WI38 (cell line): ENCODE results near the gene PID1.

Experiments
- H3K4me3 ChIP-seq: 2 replicates; pipeline ENCODE4 v1.5.1; 2011; ENCODE audit warnings: low read depth, mild to moderate bottlenecking, control low read depth, low read length
- TF ChIP-seq, protein P1 (sequence below): IDR thresholded peaks from 2 replicates; pipeline ENCODE4 v1.5.1; 2012; ENCODE audit warnings: low read depth, mild to moderate bottlenecking, control low read depth, low read length

Gene PID1

DNA sequence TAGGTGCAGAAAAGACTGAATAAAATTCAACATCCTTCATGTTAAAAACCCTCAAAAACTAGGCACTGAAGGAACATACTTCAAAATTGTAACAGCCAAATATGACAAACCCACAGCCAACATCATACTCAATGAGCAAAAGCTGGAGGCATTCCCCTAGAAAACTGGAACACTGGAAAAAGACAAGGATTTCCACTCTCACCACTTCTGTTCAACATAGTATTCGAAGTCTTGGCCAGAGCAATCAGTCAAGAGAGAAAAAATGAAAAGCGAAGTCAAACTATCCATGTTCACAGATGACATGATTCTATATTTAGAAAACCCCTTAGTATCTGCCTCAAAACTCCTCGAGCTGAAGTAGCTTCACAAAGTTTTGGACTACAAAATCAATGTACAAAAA, 282.3 kb downstream of the PID1 start:
- TF ChIP-seq, protein P1, sequence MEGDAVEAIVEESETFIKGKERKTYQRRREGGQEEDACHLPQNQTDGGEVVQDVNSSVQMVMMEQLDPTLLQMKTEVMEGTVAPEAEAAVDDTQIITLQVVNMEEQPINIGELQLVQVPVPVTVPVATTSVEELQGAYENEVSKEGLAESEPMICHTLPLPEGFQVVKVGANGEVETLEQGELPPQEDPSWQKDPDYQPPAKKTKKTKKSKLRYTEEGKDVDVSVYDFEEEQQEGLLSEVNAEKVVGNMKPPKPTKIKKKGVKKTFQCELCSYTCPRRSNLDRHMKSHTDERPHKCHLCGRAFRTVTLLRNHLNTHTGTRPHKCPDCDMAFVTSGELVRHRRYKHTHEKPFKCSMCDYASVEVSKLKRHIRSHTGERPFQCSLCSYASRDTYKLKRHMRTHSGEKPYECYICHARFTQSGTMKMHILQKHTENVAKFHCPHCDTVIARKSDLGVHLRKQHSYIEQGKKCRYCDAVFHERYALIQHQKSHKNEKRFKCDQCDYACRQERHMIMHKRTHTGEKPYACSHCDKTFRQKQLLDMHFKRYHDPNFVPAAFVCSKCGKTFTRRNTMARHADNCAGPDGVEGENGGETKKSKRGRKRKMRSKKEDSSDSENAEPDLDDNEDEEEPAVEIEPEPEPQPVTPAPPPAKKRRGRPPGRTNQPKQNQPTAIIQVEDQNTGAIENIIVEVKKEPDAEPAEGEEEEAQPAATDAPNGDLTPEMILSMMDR: no peak
- no peak overlapping the region for H3K4me3 ChIP-seq

DNA sequence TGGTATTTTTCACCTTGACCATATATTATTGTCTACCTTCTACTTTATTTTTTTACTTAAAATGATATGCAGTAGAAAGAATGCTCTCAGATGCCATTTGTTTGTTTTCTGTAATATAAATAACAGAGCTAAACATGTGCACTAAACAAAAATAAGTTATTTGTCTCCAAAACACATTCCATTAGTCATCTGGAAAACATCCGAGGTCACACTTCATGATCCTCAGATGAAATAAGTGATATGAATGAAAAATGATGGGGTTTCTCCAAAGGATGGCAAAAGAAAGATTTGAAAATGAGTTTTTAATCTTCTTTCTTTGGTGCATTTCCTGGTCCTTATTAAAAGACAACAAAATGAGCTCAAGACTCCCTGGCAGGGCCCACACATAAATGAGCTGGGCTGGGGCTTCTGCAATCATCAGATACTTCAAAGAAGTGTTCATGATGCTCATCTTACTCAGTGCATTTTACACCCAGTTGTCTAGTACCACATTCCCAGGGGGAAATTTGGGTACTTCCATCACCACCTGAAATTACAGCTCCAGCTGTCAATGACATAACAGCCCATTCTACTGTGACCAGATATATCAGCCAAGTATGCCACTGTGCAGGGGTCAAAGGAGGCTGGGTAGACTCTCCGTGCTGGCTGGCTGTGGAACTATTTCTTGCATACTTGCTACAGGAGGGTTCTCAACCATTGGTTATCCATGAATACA, 283.5 kb downstream of the PID1 start:
- TF ChIP-seq, protein P1: no peak
- H3K4me3 ChIP-seq: no peak overlapping the region

DNA sequence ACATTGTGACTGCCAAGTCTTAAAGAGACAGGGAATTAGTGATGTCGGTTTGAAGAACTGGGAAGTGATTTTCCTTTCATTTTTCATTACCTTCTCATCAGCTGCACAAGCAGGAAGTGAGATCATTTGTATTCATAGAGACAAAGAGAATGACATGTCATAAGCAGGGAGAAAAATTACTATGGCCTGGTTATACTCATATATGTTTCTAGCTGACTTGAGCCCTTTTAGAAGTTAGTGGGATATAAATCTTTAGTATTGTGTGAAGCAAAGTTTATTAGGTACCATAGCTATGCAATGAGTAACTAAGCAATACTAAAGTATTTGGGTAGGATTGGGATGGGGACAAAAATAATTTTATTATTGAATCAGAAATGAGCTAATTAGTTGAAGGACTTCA, 284.1 kb downstream of the PID1 start:
- no peak overlapping the region for H3K4me3 ChIP-seq

DNA sequence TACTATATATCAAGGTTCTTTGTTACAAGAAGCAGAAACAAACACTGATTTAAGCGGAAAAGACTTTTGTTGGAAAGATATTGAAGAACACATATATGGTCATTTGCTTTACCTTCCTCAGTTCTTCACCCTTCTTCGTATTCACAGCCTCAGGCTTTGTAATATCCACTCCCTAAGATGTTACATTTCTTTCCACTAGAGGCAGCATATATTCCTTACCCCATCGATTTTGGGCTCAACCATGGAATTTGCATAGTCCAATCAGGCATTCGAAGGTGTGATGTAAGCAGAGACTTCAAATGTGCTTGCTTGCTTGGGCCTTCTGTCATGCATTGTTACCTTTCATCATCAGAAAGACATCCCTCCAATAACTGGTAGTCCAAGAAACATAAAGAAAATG, 287.4 kb downstream of the PID1 start:
- TF ChIP-seq, protein P1: no peak

More for the DNA sequence above, 284.1 kb downstream of the PID1 start:
- TF ChIP-seq, protein P1: no peak

DNA sequence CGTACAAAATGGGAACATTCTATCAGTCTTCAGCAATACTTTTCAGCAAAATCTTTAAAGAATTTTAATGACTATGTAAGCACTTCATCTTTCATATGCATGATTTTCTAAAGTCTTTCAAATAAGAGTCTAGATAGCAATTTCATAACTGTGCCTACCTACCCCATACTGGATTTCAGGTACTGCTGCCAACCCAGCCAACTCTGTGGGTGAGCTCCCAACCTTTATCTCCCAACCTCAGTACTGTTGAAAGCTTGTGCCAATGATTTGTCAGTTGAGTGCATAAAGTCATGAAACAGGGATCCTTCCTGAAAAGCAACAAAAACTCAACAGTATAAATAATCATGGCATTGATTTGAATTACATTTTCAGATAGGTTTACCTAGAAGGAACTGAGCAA, 296.9 kb downstream of the PID1 start:
- TF ChIP-seq, protein P1: no peak
- H3K4me3 ChIP-seq: no peak overlapping the region

More for the DNA sequence above, 287.4 kb downstream of the PID1 start:
- H3K4me3 ChIP-seq: no peak overlapping the region
